HPDE6-E6E7 (cell line): ENCODE data around the gene RCBTB2.
"Not testable (repeated sequence)": the region's sequence is repeated elsewhere in the genome, so short reads cannot be mapped to it uniquely, and the experiment has no call there.

Experiments
- DNase-seq: peaks from one replicate; pipeline ENCODE4 v3.0.0; 2011; ENCODE audit warnings: missing footprints; ENCODE audit errors: extremely low spot score

RCBTB2 gene

DNA sequence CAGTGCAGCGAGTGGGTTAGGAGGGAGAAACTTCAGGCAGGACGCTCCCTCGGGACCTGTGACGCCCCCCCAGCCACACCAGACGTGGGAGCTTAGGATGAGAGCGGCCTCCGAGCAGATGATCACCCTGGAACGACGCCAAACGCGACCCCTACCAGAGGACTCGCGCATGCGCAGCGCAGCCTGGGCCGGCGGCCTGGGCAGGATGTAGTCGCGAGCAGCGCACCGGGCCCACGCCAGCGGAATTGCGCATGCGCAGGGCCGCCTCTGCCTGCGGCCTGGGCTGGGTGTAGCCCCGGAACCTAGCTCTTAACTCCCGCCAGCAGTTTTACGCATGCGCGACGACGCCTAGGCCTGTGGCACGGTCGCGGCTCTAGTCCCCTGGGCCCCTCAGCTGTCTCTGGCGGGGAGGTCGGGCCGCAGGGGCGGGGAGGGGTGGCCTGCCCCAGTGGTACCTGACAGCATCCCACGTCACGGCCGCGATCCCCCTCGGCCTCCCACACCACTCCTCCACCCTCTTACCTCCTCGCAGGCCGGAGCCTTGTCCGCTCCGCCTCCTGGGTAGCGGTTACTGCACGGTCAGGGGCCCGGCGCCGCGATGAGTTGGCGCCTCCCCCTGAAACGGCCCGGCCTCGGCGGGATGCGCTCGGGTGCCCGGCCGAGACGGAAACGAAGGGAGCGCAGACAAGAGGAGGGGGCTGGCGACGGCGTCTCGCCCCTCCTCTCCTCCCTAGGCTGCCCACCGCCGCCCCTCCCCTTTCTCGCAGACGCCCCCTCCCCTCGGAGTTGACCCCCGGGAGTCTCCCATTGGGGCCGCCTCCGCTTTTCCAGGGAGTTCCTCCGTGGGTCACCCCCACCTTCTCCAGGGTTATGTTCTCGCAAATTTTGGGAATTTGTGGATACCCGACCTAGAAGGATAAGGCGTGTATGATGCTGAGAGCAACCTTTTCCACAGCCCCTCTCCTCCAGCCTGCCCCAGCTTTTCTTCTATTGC, at the start of gene RCBTB2:
Gene RCBTB2, minus strand, starts transcription at position 575 of the 994 bp plus-strand sequence. CDS start 11,141 bp downstream, outside the sequence.
- peak; percentile 80 for DNase-seq

- no peak for DNase-seq
These were observed 49.2 kb upstream of the RCBTB2 start for GRCh38 chr13:48582084-48582483.

GRCh38 chr13:48580896-48581295, 48.0 kb upstream of the RCBTB2 start:
- DNase-seq = no peak

DNA sequence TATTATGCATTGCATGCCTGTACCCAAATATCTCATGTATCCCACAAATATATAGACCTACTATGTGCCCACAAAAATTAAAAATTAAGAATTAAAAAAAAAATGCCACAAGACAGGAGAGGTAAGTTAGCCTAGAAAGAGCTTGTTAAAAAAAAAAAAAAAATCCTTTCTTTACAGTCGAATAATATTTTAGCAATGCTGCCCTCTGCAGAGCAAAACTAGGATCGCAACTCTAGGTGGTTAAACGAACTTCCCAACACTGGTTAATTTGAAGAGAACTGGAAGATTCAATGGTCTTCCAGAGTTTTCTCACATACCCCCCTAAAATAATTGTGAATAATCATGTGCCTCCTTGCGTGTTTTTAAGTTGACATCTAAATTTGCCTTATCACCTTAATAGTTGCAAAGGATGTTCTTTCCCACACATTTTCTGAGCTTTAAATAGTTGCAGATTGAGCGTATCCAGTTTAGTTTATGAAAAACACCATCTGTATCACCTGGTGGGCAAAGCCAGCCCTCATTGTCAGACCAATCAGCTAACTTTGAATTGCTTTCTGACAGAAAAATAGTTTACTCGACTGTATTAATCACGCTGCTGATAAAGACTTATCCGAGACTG, 47.4 kb upstream of the RCBTB2 start:
- no peak for DNase-seq

DNA sequence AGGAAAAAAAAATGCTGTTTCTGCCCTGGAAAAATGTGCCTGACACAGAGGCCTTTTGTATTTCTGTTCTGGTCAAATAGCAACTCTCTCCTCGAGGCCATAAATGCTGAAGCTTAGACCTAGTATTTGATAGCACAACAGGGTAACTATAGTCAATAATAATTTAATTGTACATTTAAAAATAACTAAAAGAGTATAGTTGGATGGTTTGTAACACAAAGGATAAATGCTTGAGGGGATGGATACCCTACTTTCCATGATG, 47.0 kb upstream of the RCBTB2 start:
- not testable (repeated sequence) for DNase-seq

GRCh38 chr13:48579165-48579918, 46.5 kb upstream of the RCBTB2 start:
- DNase-seq = no peak

- DNase-seq = no peak
These were observed 45.8 kb upstream of the RCBTB2 start for GRCh38 chr13:48578516-48579164.

DNA sequence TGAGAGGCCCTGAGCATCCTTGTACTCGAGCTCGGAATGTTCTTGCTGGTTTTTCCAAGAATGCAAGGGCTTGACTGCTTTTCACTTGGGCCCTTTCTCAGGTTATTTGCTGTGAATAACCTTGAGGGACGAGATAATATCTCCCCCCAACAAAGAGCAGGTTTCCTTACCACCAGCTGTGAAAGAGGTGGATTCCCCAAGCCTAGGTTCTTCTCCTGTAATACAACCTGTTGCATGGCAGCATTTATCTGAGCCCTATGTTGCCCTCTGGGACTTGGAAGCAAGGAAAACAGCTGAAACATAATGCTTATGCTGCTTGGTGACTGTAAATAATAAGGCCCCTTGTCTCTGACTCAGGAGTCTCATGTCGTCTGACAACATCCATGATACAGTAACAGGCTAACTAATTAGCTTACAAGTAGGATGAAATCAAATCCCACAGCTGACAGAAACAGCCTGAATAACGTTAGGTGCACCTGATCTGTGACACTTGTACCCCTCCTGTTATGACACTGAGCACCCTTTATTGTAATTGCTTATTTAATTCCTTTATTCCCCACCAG, 43.6 kb upstream of the RCBTB2 start:
- DNase-seq = no peak

GRCh38 chr13:48575031-48575430, 42.2 kb upstream of the RCBTB2 start:
- DNase-seq = no peak

GRCh38 chr13:48574041-48574796, 41.3 kb upstream of the RCBTB2 start:
- DNase-seq = no peak

DNA sequence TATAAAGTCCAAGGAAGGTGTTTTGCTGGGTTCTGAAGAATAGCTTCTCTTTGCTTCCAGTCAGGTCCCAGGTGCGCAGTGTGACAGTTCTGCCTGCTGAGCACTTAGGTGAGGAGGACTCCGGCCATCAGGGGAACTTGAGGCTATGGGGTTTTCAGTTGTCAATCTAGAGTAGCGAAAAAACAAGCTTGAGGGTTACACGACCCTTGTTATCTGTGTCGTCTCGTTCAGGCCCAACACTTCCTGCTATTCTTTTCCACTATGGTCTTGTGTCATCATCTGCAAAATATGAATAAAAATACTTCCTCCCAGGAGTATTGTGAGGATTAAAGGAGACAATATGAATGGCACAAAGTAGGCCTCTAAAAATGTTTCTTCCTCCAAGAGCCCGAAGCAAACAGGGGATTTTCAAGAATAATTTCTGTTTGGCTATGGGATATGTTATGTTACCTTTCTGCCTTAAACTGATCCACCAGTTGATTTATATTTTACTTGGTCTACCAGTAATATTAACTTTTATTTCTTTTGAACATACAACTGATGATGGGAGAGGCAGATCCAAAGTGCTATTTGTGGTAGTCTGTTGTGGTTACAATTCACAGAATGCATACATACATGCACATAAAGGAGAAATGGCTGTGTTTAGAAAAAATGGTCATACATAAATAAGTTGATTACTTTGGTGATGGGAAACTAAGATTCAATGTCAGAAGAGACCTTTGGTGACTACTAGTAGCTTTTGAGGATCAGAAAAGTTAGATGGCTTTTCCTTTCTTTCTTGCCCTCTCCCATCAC, 40.5 kb upstream of the RCBTB2 start:
- no peak for DNase-seq

- DNase-seq = no peak
These were observed 38.4 kb upstream of the RCBTB2 start for GRCh38 chr13:48571126-48571913.

DNA sequence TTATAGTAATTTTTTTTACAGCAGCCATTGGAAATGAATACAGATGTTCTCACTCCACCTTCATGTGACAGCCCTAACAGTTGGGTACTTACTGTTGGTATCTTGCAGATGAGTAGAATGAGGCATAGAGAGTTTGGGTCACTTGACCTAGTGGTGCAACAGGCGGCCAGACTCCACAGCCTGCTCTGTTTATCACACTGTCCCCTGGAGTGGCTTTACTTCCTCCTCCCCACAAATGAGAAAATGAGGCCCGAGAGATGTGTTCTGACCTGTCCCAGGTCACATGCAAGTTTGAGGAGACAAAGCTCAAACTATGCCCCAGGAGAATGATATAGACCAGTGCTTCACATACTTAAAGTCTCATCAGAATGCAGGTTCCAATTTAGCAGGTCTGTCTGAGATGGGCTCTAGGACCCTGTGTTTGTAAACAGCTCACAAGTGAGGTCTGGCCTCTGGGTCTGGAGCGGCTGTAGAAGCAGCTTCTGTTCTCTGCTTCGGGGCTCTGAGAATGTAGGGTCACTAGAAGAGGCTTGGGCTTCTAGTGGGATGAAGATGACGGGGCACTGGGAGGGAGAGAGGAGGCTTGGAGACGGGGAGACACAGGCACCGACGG, 37.4 kb upstream of the RCBTB2 start:
- DNase-seq = no peak

- no peak for DNase-seq
These were observed 36.3 kb upstream of the RCBTB2 start for GRCh38 chr13:48569104-48569666.

GRCh38 chr13:48568370-48569103, 35.7 kb upstream of the RCBTB2 start:
- DNase-seq = no peak

- no peak for DNase-seq
These were observed 34.9 kb upstream of the RCBTB2 start for GRCh38 chr13:48567515-48568369.

DNA sequence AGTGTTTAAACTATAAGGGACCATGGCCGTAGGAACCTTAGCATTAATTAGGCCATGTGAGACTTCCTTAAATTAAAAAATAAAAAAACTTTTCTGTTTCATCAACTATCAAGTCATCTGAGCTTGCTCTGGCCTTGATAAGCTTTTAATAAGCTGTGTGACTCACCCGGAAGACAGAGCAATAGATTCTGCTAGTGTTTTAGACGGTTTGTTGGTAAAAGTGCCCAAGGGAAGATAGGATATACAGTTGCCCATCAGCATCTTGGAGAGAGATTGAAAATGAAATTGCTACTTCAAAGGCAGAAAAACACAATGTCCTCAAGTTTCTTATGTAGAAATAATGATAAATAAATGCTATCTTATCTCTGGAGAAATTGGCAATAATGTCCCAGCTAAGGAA, 31.2 kb upstream of the RCBTB2 start:
- DNase-seq = no peak
